Measurements from ENCODE around the gene NRG2. TPM values are rescaled to one million over a fixed set of nuclear protein-coding genes. Genes with fewer than 3 reads are reported as not detected.

Gene NRG2
- total RNA-seq, 1 experiment from 2014 or later: 0.23 TPM

- CTCF ChIA-PET: interaction anchor here (1.0 to 1.3 kb wide), 2 partner anchors 11 to 74 kb away, joined by 3 to 10 read pairs; no protein-coding TSS in a partner anchor
These were observed 148.1 kb downstream of the NRG2 start for GRCh38 chr5:139895046-139895445.

DNA sequence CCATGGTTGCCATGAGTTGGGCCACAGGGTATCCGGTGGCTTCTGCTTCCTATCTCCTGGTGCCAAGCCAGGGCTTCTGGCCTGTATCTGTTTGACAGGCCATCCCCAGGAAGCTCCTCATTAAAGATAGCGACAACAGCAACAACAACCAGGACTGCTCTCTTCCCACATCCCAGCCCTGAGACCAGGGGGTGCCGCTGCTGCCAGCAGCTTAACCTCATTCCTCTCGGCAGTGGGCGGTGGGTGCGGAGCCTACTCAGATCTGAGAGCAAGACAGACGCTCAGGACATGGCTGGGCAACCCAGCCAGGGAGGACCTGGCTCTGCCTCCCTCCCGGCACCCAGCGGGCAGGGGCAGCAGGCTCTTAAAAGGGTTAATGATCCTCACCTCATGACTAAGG lies 149.2 kb downstream of the NRG2 start:
- TF ChIP-seq CTCF (IDR thresholded peaks at IDR 0.05; ENCODE audit: unreplicated experiment): no peak
- DNase-seq (ENCODE audit: unreplicated experiment): no peak
- H3K36me3 Mint-ChIP-seq (ENCODE audit: insufficient read depth, unreplicated experiment): peaks cover 6% of the 10 kb centered on the region
- H3K27ac Mint-ChIP-seq (ENCODE audit: low read depth, unreplicated experiment): no peak overlapping the region
- no peaks in the 10 kb centered on the region for H3K4me1 Mint-ChIP-seq (ENCODE audit: insufficient read depth, unreplicated experiment)
- H3K4me3 Mint-ChIP-seq (ENCODE audit: unreplicated experiment): no peak overlapping the region
- POLR2A ChIA-PET: no interaction called here
- intact Hi-C loops (cut with micrococcal nuclease): no loop called here
- CTCF ChIA-PET: interaction anchor here (0.9 to 2.1 kb wide), 5 partner anchors 32 to 121 kb away, joined by 3 to 6 read pairs (median 3); no protein-coding TSS in a partner anchor
- H3K27me3 Mint-ChIP-seq (ENCODE audit: insufficient read depth, unreplicated experiment): peaks cover 33% of the 10 kb centered on the region
- no TSS peak for BruUV-seq (replicated peaks)
- no peaks in the 10 kb centered on the region for H3K9me3 Mint-ChIP-seq (ENCODE audit: unreplicated experiment)

More at GRCh38 chr5:139895046-139895445, 148.1 kb downstream of the NRG2 start:
- Mint-ChIP-seq H3K9me3 (ENCODE audit: unreplicated experiment) (no peaks in the 10 kb centered on the region), H3K4me1 (ENCODE audit: insufficient read depth, unreplicated experiment) (no peaks in the 10 kb centered on the region), H3K27ac (ENCODE audit: low read depth, unreplicated experiment) (no peak overlapping the region), H3K4me3 (ENCODE audit: unreplicated experiment) (no peak overlapping the region), H3K27me3 (ENCODE audit: insufficient read depth, unreplicated experiment) (peaks cover 30% of the 10 kb centered on the region), H3K36me3 (ENCODE audit: insufficient read depth, unreplicated experiment) (peaks cover 6% of the 10 kb centered on the region)
- BruUV-seq (replicated peaks): no TSS peak
- POLR2A ChIA-PET: no interaction called here
- no peak for TF ChIP-seq CTCF (IDR thresholded peaks at IDR 0.05; ENCODE audit: unreplicated experiment)
- DNase-seq (ENCODE audit: unreplicated experiment): no peak
- intact Hi-C loops (cut with micrococcal nuclease): no loop called here

DNA sequence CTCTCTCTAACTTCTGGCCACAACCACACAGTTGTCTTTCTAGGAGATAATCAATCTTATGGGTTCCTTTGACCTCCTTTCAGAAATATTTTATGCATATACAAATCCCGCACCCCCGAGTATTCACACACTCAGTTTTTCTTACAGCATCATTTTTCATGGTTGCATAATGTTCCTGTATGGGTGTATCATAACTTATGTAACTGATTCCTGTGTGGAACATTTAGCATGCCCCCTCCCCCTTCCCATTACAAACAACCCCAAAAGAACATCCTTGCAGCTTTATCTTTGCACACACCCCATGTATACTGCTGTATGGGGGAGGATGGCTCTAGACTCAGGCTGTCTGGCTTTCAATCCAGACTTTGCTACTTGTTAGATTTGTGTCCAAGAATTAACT lies 153.7 kb downstream of the NRG2 start:
- no peak for DNase-seq (ENCODE audit: unreplicated experiment)
- intact Hi-C loops (cut with micrococcal nuclease): no loop called here
- Mint-ChIP-seq H3K9me3 (ENCODE audit: unreplicated experiment) (no peaks in the 10 kb centered on the region), H3K4me3 (ENCODE audit: unreplicated experiment) (no peak overlapping the region), H3K27me3 (ENCODE audit: insufficient read depth, unreplicated experiment) (peaks cover 26% of the 10 kb centered on the region), H3K27ac (ENCODE audit: low read depth, unreplicated experiment) (no peak overlapping the region), H3K4me1 (ENCODE audit: insufficient read depth, unreplicated experiment) (no peaks in the 10 kb centered on the region), H3K36me3 (ENCODE audit: insufficient read depth, unreplicated experiment) (no peaks in the 10 kb centered on the region)
- no TSS peak for BruUV-seq (replicated peaks)
- POLR2A ChIA-PET: interaction anchor here (1.2 kb wide), 1 partner anchor 18 kb away, joined by 4 read pairs; no protein-coding TSS in a partner anchor
- TF ChIP-seq CTCF (IDR thresholded peaks at IDR 0.05; ENCODE audit: unreplicated experiment): no peak
- CTCF ChIA-PET: interaction anchor here (0.5 to 4.3 kb wide), 4 partner anchors 68 to 271 kb away, joined by 3 to 25 read pairs (median 4); no protein-coding TSS in a partner anchor

- no peak overlapping the region for H3K27ac Mint-ChIP-seq (ENCODE audit: low read depth, unreplicated experiment)
- H3K4me1 Mint-ChIP-seq (ENCODE audit: insufficient read depth, unreplicated experiment): no peaks in the 10 kb centered on the region
- BruUV-seq (replicated peaks): no TSS peak
- ChIA-PET POLR2A (interaction anchor here (0.8 kb wide), 1 partner anchor 25 kb away, joined by 3 read pairs; no protein-coding TSS in a partner anchor), CTCF (interaction anchor here (0.6 to 4.3 kb wide), 4 partner anchors 24 to 122 kb away, joined by 3 to 25 read pairs (median 6); no protein-coding TSS in a partner anchor)
- TF ChIP-seq CTCF (IDR thresholded peaks at IDR 0.05; ENCODE audit: unreplicated experiment): no peak
- H3K36me3 Mint-ChIP-seq (ENCODE audit: insufficient read depth, unreplicated experiment): no peaks in the 10 kb centered on the region
- DNase-seq (ENCODE audit: unreplicated experiment): no peak
- H3K9me3 Mint-ChIP-seq (ENCODE audit: unreplicated experiment): no peaks in the 10 kb centered on the region
- no peak overlapping the region for H3K4me3 Mint-ChIP-seq (ENCODE audit: unreplicated experiment)
- intact Hi-C loops (cut with micrococcal nuclease): no loop called here
- peaks cover 22% of the 10 kb centered on the region for H3K27me3 Mint-ChIP-seq (ENCODE audit: insufficient read depth, unreplicated experiment)
These were observed 154.7 kb downstream of the NRG2 start for GRCh38 chr5:139888370-139888769.

Data from MCF 10A (cell line).